ENCODE measurements around the gene GPR183.

GPR183 gene, protein sequence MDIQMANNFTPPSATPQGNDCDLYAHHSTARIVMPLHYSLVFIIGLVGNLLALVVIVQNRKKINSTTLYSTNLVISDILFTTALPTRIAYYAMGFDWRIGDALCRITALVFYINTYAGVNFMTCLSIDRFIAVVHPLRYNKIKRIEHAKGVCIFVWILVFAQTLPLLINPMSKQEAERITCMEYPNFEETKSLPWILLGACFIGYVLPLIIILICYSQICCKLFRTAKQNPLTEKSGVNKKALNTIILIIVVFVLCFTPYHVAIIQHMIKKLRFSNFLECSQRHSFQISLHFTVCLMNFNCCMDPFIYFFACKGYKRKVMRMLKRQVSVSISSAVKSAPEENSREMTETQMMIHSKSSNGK

DNA sequence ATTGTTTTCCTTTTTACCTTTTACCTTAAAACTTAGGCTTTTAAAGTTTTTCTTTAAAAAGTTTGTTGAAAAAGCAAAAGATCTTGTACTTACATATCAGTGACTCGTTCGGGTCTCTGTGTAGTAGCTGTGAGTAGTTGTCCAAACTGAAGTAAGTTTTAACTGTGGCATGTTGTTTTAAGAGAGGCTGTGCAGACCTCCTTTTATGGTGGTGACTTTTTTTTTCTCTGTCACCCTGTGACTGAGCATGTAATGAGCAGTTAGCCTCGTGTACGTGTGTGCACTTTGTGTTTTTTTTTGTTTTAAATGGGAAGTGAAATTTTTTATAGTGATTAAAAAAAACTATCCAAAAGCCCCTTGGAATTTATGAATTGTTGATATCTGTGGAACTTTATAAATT lies at the start of gene GPR183:
Gene GPR183, minus strand, starts transcription at position 153 of the 400 bp plus-strand sequence. CDS start 11,254 bp downstream, outside the sequence.
- DNase-seq (ENCODE audit: low spot score): no peak

DNA sequence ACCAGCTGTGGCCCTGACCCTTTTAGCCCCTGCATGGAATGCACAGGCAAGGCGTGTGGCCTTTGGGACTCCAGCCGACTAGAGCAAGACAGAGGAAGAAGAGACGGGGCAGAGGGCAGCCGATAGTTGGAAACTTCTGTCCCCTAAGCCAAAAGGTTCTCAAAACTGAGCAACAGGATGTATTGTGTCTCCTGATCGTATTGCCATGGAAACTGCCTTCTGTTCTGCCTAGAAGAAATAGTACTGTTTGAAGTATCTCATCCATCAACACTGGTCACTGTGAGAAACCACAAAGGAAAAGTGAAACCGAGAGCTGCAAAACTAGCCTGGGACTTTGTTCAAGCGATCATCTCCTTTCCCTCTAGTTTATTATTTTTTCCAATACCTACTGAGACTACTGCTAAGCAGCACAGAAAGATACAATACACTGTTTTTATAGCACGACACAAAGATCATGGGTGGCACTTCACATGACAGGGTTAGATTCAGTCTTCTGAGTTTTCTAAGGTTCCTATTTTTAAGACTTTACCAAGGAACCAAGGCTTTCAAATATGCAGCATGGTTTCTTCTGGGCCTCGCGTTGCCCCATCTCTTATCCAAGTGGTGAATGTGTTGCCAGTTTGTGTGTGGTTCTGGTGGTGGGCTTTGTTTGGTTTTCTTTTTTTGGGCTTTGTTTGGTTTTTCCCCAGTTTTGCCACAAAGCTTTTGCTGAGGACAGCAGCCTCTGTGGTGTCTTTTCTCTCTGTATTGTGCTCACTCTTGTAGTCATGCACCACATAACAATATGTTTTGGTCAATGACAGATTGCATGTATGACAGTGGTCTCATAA lies 49.3 kb upstream of the GPR183 start:
- peak; percentile 50 for DNase-seq (ENCODE audit: low spot score)

DNA sequence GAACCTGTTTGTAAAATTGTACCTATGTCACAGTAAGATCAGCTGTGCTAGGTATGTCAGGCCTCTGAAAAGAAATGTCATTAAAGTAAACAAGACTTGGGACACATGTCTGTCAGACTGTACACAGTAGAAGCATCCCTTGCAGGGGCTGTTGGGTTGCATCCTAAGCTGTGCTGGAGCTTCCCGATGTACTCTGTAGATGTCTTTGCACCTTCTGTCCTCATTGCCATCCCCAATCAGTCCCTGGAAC lies 48.7 kb upstream of the GPR183 start:
- no peak for DNase-seq (ENCODE audit: low spot score)

DNA sequence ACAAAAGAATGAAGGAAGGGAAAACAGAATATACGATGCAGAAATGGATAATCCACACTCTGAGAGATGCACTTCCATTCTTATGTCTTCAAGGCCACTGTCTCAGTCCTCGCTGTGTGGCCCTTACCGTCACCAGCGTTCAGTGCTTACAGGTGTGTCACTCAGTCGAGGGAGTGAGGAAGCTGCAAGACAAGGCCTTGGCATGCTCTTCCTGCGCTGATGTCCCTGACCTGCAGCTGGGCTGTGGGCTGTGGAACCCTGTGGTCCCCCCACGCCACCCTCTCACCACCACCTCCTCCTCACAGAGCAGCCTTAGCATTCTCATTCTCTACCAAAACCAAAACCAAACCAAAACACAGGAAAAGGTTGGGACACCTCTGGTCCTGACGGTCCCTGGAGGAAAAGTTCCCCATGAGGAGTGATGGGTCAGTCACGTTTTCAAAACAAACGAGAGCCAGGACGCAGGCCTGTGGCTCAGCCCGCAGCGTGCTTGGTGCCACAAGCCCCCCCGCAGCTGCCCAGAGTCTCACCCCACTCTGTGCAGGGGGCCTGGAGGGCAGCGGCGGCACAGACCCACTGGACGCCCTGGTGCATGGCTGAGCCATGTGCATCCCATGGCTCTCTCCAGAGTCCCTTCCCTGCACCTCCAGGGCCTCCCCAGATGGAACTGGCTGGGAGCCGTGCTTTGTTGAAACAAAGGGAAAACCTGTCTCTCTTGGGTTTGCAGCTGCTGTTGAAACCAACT lies 48.2 kb upstream of the GPR183 start:
- no peak for DNase-seq (ENCODE audit: low spot score)

DNA sequence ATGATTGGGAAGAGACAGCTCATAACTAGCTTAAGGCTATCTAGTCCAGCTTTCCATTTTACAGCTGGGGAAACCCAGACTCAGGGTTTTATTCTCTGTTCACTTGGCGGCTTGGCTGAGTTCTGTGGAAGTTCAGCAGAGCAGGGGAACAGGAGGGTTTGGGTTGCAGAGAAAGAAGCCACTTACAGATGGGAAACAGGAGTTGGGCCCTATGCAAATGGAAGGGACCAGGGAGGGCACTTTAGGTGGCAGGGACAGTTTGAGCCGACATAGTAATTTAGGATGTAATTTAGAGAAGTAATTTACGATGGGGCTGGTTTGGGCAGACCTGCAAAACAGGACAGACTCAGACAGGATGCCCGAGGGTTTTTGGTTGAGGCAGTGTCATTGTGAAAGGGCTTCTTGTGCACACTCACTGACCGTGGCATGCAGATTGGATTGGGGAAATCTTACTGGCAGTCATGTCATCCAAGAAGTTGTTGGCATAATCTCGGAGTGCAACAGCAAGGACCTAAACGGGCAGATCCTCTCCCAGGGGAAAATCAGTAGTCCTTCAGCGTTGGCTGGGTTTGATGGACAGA lies 47.3 kb upstream of the GPR183 start:
- DNase-seq (ENCODE audit: low spot score): peak; percentile 22

DNA sequence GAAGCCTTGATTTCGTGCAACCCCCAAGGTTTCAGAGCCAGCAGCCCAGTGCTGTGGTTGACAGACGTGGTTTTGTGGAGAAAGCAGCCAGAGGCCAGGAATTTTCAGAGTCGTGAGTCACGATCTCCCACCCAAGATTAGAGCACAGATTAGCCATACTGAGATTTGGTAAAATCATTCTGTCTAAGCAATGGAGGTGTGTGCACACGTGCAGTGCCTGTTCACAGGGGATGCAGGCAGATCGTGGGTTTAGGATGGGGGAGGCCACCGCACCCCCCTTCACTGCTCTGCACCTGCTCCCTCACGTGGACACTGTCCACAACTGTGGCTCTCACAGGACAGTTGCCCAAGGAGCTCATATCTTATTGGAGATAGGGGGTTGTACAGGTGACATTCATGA lies 46.6 kb upstream of the GPR183 start:
- DNase-seq (ENCODE audit: low spot score): no peak

DNA sequence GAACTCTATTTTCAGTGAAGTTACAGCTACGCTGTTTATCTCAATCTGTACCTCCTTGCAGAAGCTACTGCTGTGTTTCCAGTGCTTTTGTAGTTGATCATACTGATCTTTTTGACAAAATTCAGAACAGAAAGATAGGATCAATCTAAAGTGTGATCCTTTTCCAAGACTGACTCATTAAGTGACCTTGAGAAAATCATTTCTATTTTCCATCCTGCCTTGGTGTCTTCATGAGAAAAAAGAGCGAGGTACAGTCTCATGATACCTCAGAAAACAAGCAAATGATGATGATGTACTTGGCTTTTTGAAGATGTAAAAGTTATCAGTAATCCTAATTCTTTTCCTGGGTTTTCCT lies 46.0 kb upstream of the GPR183 start:
- no peak for DNase-seq (ENCODE audit: low spot score)

DNA sequence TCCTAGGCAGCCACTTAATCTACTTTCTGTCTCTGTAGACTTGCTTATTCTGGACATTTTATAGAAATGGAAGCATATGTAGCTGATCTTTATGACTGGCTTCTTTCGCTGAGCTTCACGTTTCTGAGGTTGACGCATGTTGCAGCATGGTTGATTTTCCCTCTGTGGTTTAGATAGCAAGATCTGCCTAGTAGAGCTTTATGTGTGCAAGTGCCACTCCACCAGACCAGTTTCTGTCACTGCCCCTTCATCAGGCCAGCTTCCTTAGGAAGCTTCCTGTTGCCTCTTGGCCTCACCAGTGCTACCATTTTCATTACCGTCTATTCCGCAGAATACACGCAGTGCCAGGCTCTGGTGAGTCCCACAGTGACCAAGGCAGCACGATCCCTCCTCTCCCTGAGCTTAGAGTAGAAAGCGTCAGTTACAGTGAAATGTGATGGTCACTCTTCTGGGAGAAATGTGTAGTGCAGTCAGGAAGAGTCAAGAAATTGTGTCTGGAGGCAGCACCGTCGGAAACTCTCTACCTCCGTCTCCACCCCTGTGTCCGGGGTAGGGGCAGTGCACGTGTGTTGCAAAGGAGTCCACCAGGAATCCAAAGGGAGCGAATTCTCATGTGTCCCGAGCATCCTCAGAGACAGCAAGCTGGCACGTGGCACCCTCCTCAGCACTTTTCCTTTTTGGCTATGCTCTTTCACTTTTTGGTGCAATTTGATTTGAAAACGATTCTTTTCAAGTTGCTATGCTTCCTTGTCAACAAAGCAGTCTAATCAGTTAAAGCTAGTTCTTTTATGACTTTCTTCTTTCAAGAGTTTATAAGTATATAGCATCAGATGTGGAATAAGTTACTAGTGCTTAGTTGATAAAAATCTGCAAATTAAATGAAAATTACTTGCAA lies 45.4 kb upstream of the GPR183 start:
- DNase-seq (ENCODE audit: low spot score): no peak

DNA sequence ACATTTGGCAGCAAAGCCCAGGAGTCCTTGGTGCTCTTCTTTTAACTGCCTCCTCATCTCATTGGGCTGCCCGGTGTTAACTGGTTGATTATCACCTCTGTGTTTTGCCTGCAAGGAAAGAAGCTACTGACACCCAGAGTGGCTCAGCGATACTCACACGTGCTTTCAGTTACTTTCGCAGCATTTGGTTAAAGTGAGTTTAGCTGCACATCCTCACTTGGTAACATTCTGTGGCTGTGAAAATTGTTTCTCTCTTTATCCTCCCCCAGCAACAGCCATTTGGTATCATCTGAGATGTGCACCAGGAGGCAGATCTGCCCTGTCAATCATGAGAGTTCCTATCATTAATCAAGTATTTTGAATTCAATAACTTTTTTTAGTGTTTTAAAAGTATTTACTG lies 44.6 kb upstream of the GPR183 start:
- DNase-seq (ENCODE audit: low spot score): no peak

DNA sequence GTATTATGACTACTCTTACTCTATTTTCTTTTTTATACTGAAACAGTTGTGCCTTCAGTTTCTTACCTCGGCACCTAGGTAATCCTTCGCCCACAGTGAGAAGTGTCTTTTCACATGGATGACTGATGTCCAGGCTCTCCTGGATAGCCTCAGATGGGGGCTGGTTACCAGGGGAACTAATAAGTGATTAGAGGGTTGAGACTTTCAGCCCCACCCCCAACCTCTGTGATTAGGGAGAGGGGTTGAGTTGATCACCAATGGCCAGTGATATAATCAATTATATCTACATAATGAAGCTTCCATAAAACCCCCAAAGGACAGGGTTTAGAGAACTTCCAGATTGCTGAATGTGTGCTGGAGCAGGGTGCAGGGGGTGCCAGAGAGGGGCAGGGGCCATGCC lies 43.0 kb upstream of the GPR183 start:
- no peak for DNase-seq (ENCODE audit: low spot score)

DNA sequence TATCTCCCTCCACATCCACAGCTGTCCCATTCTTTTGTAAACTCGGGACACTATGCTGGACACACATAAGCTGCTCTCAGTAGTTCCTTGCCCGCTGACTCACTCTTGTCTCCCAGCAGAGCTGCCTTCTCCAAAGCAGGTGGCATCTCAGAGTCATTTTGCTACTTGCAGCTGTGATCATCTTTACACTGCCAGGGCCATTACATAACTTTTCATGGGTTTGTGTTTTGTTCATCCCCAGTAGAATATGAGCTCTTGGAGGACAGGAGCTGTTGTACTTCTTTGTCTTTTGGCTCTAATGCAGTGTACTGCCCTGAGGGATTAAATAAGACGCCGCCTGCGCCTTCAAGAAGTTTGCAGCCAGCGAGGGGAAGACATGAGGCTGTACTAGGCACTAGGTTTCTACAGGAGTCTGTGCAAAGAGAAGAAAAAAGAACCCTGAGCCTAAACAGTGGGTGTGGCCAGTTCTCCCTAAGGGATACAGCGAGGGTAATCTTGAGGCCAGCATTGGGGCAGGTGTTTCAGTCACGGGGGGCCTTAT lies 40.8 kb upstream of the GPR183 start:
- no peak for DNase-seq (ENCODE audit: low spot score)

DNA sequence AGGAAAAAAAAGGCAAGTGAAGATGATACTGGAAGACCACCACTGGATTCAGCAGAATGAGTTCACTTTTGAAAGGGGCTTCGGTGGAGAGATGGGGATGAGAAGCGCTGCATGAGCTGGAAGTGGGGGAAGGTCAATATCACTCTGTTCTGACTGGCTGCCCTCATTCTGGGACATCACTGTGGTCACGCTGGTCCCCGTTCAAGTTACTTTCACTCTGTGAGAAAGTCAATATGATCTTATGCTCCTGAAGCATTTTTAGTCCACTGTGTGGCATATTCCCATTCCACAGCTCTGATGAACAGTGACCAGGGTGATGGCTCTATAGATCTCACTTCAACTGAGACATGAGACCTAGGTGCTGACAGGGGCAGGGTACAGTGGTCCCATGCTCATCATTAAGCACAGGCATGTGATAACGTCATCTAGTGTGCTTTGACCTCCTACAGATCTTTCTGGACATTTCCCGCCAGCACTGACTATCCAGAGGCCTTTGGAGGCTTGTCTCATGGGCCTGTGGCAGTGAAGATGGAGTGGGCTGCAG lies 40.2 kb upstream of the GPR183 start:
- DNase-seq (ENCODE audit: low spot score): no peak

DNA sequence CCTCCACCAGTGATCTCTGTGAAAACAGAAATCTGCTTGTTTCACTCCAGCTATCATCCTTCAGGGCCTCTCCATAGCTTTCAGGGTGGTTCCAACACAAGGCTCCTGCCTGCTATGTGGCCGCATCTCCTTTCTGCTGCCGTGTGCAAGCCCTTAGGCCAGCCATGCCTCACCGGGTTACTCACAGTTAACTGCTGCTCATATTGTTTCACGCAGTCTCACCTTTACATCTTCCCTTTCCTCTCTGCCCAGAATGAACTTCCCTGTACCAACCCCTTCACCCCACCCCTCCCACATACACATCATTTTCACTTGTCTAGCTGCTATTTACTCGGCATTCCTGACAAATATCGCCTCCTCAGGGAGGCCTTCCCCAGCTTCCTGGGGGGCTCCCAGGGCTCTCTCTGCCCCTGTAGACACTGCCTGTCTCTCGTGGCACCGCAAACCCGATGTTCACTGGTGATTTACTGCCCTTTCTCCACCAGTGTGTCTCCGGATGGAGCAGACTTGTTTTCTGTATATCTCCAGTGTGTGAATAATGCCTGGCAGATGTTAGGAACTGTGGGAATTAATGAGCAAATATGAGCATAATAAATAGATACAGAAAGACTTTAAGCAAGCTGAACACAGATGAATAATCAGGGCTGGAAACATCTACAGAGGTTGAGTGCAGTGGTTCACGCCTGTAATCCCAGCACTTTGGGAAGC lies 39.3 kb upstream of the GPR183 start:
- DNase-seq (ENCODE audit: low spot score): no peak

DNA sequence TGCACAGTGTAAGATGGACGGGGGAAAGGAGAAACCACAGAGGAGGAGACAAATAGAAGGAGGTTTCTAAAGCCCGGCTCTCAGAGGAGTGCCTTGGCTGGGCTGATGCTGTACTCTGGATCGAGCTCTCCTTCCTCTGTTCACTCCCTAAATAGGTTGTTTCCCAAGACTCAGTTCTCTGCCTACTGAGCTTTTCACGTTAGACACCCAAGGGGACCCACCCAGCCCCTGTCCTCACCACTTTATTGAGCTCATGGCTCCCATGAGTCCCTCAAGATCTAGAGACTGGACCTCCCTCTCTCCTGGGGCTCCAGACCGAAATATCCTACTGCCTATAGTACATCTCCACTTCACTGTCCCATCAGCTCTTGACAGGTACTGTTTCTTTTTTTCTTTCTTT lies 38.1 kb upstream of the GPR183 start:
- DNase-seq (ENCODE audit: low spot score): no peak

DNA sequence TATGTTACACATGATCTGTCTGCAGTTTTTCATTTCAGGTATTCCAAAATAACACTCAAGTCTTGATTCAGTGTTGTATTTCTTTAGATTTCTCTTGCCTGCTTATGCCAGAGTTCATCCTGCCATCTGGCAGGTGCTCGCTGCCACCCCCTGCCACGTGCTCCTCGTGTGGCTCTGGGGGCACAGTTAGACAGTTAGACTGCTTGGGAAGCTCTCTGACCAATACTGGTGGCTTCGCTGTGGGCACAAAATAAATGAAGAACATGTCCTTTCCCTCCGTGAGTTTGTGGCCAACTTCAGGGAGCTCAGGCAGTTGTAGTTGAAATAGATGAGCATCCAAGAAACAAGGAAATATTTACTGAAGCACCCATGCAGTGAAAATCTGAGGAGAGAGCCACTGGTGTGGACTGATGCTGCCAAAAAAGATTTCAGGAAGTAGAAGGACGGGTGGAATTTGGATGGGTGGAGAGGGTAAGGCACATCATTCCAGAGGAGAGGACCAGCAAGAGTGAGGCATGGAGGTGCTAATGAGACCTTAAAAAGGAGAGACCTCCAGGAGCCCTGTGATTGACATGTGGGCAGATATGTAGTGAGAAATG lies 37.5 kb upstream of the GPR183 start:
- DNase-seq (ENCODE audit: low spot score): no peak

DNA sequence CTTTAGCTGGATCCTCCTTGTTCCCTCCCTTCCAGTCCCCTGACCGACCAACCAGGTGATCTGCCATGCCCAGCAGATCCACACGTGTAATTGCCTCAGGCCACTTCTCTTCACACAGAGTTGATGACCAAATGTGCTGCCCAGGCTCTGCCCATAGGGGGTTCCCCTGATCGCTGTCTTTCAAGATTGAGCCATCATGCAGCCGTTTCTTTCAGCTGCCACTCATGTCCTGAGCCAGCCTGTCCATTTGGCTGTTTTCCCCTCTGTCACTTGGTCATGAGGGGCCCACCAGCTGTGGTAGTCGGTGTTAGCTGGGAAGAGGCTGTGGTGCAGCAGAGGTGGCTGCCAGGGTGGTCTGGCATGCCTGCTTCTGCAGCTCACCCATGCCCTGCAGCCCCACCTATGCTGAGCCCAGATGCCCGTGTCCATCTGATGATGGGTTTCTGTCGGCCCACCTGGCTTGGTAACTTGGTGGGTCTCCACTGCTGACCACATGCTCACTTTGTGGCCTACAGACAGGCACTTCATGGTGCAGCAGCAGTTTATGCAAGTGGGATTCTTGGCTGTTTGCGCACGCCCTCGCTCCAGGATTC lies 35.6 kb upstream of the GPR183 start:
- DNase-seq (ENCODE audit: low spot score): no peak

DNA sequence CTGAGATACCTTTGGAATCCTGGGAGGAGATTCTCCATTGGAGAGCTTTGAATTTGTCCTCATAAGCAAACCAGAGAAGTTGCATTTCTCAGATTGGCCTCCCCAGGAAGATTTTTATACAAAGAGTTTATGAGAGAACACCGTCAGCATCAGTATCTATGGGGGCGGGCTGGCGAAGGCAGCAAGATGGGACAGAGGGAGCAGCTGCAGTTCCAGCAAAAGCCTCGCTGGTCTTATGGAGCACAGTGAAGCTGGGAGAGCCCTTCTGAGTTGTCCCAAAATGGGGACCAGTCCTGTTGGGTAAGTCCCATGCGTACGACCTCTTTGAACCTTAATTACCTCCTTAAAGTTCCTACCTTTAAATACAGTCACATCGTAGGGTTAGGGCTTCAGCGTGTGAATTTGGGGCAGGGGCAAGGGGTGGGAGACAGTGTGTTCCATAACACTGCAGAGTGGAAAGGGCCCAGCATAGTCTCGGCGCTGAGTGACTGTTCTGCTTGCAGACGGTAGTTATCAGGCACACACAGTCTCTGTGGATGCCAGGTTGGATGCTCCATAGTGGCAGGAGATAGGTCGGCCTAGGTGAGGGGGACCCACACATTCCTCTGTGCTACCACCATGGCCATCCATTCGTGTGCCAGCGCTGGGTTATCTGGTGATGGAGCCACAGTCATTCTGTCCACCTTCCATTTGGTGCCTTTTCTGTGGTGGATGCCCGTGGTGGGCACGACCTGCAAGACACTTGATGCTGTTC lies 34.9 kb upstream of the GPR183 start:
- DNase-seq (ENCODE audit: low spot score): no peak

DNA sequence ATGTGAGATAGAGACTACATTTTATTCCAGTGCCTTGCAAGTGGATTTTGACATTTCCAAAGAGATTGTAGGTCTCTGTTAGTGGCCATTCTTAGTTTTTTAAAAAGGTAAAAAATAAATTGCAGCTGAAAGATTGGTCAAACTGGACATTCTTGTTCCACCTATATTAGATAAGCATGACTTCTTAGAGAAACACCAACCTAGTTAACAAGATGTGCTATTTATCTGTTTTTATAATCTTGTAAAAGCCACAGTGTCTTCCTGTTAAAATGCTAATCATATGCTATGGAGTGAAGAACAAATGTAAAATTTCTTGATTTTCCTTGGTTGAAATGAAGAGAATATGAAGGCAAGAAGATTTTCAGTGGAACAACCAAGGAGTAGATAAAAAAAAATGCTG lies 33.4 kb upstream of the GPR183 start:
- DNase-seq (ENCODE audit: low spot score): no peak
